NB4 (cell line): ENCODE data around the gene RPL41.
"Not testable (repeated sequence)": the region's sequence is repeated elsewhere in the genome, so short reads cannot be mapped to it uniquely, and the experiment has no call there.

ENCODE experiments used
- DNase-seq: peaks from one replicate; pipeline ENCODE4 v3.0.0; 2010; ENCODE audit warnings: low read depth
- H3K4me3 ChIP-seq: one replicate; pipeline ENCODE4 v1.5.1; 2011; ENCODE audit warnings: mild to moderate bottlenecking, low read depth, low read length, moderate library complexity
- CTCF ChIP-seq: IDR thresholded peaks from one replicate; pipeline ENCODE4 v1.5.1; 2012; ENCODE audit warnings: low read depth, low read length
- MAX ChIP-seq: IDR thresholded peaks from 2 replicates; pipeline ENCODE4 v1.6.1; 2011; ENCODE audit warnings: low read depth, low read length
- MYC ChIP-seq: IDR thresholded peaks from 2 replicates; pipeline ENCODE4 v1.6.1; 2011; ENCODE audit warnings: low read depth, low read length
- POLR2A ChIP-seq: IDR thresholded peaks from 2 replicates; pipeline ENCODE4 v1.6.1; 2011; ENCODE audit warnings: mild to moderate bottlenecking; ENCODE audit not compliant: insufficient read length; ENCODE audit errors: extremely low read depth

Gene RPL41

GRCh38 chr12:56116267-56117081, at the start of gene RPL41:
RPL41 (plus strand) TSS chr12:56116633.
- DNase-seq = peak; percentile 95
- TF ChIP-seq MAX = peak; percentile 58; the same call in 1 of the 2 replicates
- TF ChIP-seq CTCF = no peak
- TF ChIP-seq MYC = peak; percentile 92
- TF ChIP-seq POLR2A = peak; percentile 99
- peak within 1 kb of the TSS; percentile 86 for H3K4me3 ChIP-seq

- no peak for DNase-seq
- no peak for TF ChIP-seq POLR2A
- H3K4me3 ChIP-seq = no peak overlapping the region
Measured at GRCh38 chr12:56071648-56072047, 44.8 kb upstream of the RPL41 start.

- H3K4me3 ChIP-seq = no peak overlapping the region
- TF ChIP-seq MAX = no peak
- TF ChIP-seq CTCF = no peak
- TF ChIP-seq MYC = no peak
- no peak for TF ChIP-seq POLR2A
- no peak for DNase-seq
Measured at GRCh38 chr12:56074396-56074795, 42.0 kb upstream of the RPL41 start.

- H3K4me3 ChIP-seq, DNase-seq: not testable (repeated sequence)
Measured at GRCh38 chr12:56077966-56078365, 38.5 kb upstream of the RPL41 start.

GRCh38 chr12:56078427-56078826, 38.0 kb upstream of the RPL41 start:
- no peak overlapping the region for H3K4me3 ChIP-seq
- TF ChIP-seq CTCF = no peak
- no peak for DNase-seq

GRCh38 chr12:56078931-56079722, 37.3 kb upstream of the RPL41 start:
- peak overlapping the region; percentile 57 for H3K4me3 ChIP-seq
- TF ChIP-seq CTCF = peak; percentile 78
- no peak for TF ChIP-seq POLR2A
- no peak for TF ChIP-seq MAX
- TF ChIP-seq MYC = no peak
- DNase-seq = peak; percentile 86
